ENCODE results near the gene RNF182.
"Not testable (repeated sequence)": the region's sequence is repeated elsewhere in the genome, so short reads cannot be mapped to it uniquely, and the experiment has no call there.

The RNF182 gene

GRCh38 chr6:13932785-13933184 lies 8.0 kb downstream of the RNF182 start:
- Histone ChIP-seq H3K36me3 (ENCODE audit: control insufficient read depth, insufficient read depth, low read length) (no peaks in the 10 kb centered on the region), H3K4me3 (ENCODE audit: low read length) (no peak overlapping the region), H3K4ac (ENCODE audit: low read depth, low read length) (no peak overlapping the region), H2AK5ac (ENCODE audit: low read length) (no peak overlapping the region), H3K27ac (ENCODE audit: low read depth, low read length) (no peak overlapping the region), H2BK15ac (replicated peaks; ENCODE audit: low read depth) (no peak overlapping the region), H4K5ac (ENCODE audit: low read length) (no peak overlapping the region), H3K79me1 (ENCODE audit: low read length) (no peaks in the 10 kb centered on the region), H2BK5ac (ENCODE audit: low read length) (no peak overlapping the region), H3K4me1 (ENCODE audit: control insufficient read depth, low read depth, low read length) (no peaks in the 10 kb centered on the region), H3K23ac (ENCODE audit: low read length) (no peak overlapping the region), H3K27me3 (ENCODE audit: insufficient read depth, low read length, poor library complexity) (no peaks in the 10 kb centered on the region), H3K56ac (ENCODE audit: low read length) (no peak overlapping the region), H3K4me2 (ENCODE audit: low read length) (no peak overlapping the region), H4K8ac (ENCODE audit: low read depth, low read length) (no peak overlapping the region), H3K18ac (ENCODE audit: low read length) (no peak overlapping the region), H2BK120ac (ENCODE audit: low read depth, low read length) (no peak overlapping the region), H3K79me2 (ENCODE audit: control insufficient read depth, insufficient read depth, low read length) (no peaks in the 10 kb centered on the region), H3K9ac (ENCODE audit: low read length) (no peak overlapping the region)
- WGBS (ENCODE audit: extremely low coverage, insufficient coverage, low lambda C conversion rate) = no CpG with 5 or more reads among the region's 1 CpG
- no peak for DNase-seq

GRCh38 chr6:13934721-13935120 lies 10.0 kb downstream of the RNF182 start:
- H3K4me3 ChIP-seq (ENCODE audit: low read length) = no peak overlapping the region
- H3K79me1 ChIP-seq (ENCODE audit: low read length) = no peaks in the 10 kb centered on the region
- no peak overlapping the region for H2BK5ac ChIP-seq (ENCODE audit: low read length)
- no peak overlapping the region for H3K23ac ChIP-seq (ENCODE audit: low read length)
- H3K27me3 ChIP-seq (ENCODE audit: insufficient read depth, low read length, poor library complexity) = no peaks in the 10 kb centered on the region
- no peak for DNase-seq
- no peak overlapping the region for H3K4ac ChIP-seq (ENCODE audit: low read depth, low read length)
- no peak overlapping the region for H4K5ac ChIP-seq (ENCODE audit: low read length)
- no peak overlapping the region for H4K8ac ChIP-seq (ENCODE audit: low read depth, low read length)
- WGBS (ENCODE audit: extremely low coverage, insufficient coverage, low lambda C conversion rate) = no CpG with 5 or more reads among the region's 2 CpGs
- no peak overlapping the region for H3K4me2 ChIP-seq (ENCODE audit: low read length)
- H3K18ac ChIP-seq (ENCODE audit: low read length) = no peak overlapping the region
- H3K36me3 ChIP-seq (ENCODE audit: control insufficient read depth, insufficient read depth, low read length) = no peaks in the 10 kb centered on the region
- no peaks in the 10 kb centered on the region for H3K4me1 ChIP-seq (ENCODE audit: control insufficient read depth, low read depth, low read length)
- no peak overlapping the region for H3K27ac ChIP-seq (ENCODE audit: low read depth, low read length)
- H3K56ac ChIP-seq (ENCODE audit: low read length) = no peak overlapping the region
- no peak overlapping the region for H2AK5ac ChIP-seq (ENCODE audit: low read length)
- H2BK120ac ChIP-seq (ENCODE audit: low read depth, low read length) = no peak overlapping the region
- H3K79me2 ChIP-seq (ENCODE audit: control insufficient read depth, insufficient read depth, low read length) = no peaks in the 10 kb centered on the region
- H3K9ac ChIP-seq (ENCODE audit: low read length) = no peak overlapping the region
- no peak overlapping the region for H2BK15ac ChIP-seq (replicated peaks; ENCODE audit: low read depth)

- DNase-seq = no peak
- Histone ChIP-seq H3K9ac (ENCODE audit: low read length) (no peak overlapping the region), H3K4me2 (ENCODE audit: low read length) (no peak overlapping the region), H3K56ac (ENCODE audit: low read length) (no peak overlapping the region), H3K4me3 (ENCODE audit: low read length) (no peak overlapping the region), H2BK5ac (ENCODE audit: low read length) (no peak overlapping the region), H3K79me2 (ENCODE audit: control insufficient read depth, insufficient read depth, low read length) (no peaks in the 10 kb centered on the region), H3K23ac (ENCODE audit: low read length) (no peak overlapping the region), H2BK120ac (ENCODE audit: low read depth, low read length) (no peak overlapping the region), H3K79me1 (ENCODE audit: low read length) (no peaks in the 10 kb centered on the region), H2AK5ac (ENCODE audit: low read length) (no peak overlapping the region), H3K18ac (ENCODE audit: low read length) (no peak overlapping the region), H4K5ac (ENCODE audit: low read length) (no peak overlapping the region), H3K36me3 (ENCODE audit: control insufficient read depth, insufficient read depth, low read length) (no peaks in the 10 kb centered on the region), H3K4me1 (ENCODE audit: control insufficient read depth, low read depth, low read length) (no peaks in the 10 kb centered on the region), H4K8ac (ENCODE audit: low read depth, low read length) (no peak overlapping the region), H3K27ac (ENCODE audit: low read depth, low read length) (no peak overlapping the region), H3K27me3 (ENCODE audit: insufficient read depth, low read length, poor library complexity) (no peaks in the 10 kb centered on the region), H3K4ac (ENCODE audit: low read depth, low read length) (no peak overlapping the region), H2BK15ac (replicated peaks; ENCODE audit: low read depth) (no peak overlapping the region)
- WGBS (ENCODE audit: extremely low coverage, insufficient coverage, low lambda C conversion rate) = no CpG with 5 or more reads among the region's 3 CpGs
Observed at GRCh38 chr6:13935190-13935880, 10.6 kb downstream of the RNF182 start.

- not testable (repeated sequence) for H2BK120ac ChIP-seq (ENCODE audit: low read depth, low read length); H3K23ac ChIP-seq (ENCODE audit: low read length); H3K27me3 ChIP-seq (ENCODE audit: insufficient read depth, low read length, poor library complexity); H3K79me1 ChIP-seq (ENCODE audit: low read length); H3K56ac ChIP-seq (ENCODE audit: low read length); H2BK15ac ChIP-seq (replicated peaks; ENCODE audit: low read depth); H3K4ac ChIP-seq (ENCODE audit: low read depth, low read length); H4K8ac ChIP-seq (ENCODE audit: low read depth, low read length); H3K79me2 ChIP-seq (ENCODE audit: control insufficient read depth, insufficient read depth, low read length); H3K4me2 ChIP-seq (ENCODE audit: low read length); H2BK5ac ChIP-seq (ENCODE audit: low read length); H3K27ac ChIP-seq (ENCODE audit: low read depth, low read length); H3K4me1 ChIP-seq (ENCODE audit: control insufficient read depth, low read depth, low read length); H3K18ac ChIP-seq (ENCODE audit: low read length); H3K4me3 ChIP-seq (ENCODE audit: low read length); DNase-seq; H2AK5ac ChIP-seq (ENCODE audit: low read length); H3K36me3 ChIP-seq (ENCODE audit: control insufficient read depth, insufficient read depth, low read length); H4K5ac ChIP-seq (ENCODE audit: low read length); H3K9ac ChIP-seq (ENCODE audit: low read length)
- no CpG with 5 or more reads among the region's 3 CpGs for WGBS (ENCODE audit: extremely low coverage, insufficient coverage, low lambda C conversion rate)
Observed at GRCh38 chr6:13935881-13936261, 11.1 kb downstream of the RNF182 start.

GRCh38 chr6:13941902-13942301 lies 17.1 kb downstream of the RNF182 start:
- H3K4me2 ChIP-seq (ENCODE audit: low read length) = no peak overlapping the region
- no peak overlapping the region for H3K18ac ChIP-seq (ENCODE audit: low read length)
- no peak overlapping the region for H2BK120ac ChIP-seq (ENCODE audit: low read depth, low read length)
- no peaks in the 10 kb centered on the region for H3K79me2 ChIP-seq (ENCODE audit: control insufficient read depth, insufficient read depth, low read length)
- H3K56ac ChIP-seq (ENCODE audit: low read length) = no peak overlapping the region
- DNase-seq = peak; percentile 17
- H4K8ac ChIP-seq (ENCODE audit: low read depth, low read length) = no peak overlapping the region
- H2BK5ac ChIP-seq (ENCODE audit: low read length) = no peak overlapping the region
- no peak overlapping the region for H3K23ac ChIP-seq (ENCODE audit: low read length)
- H3K79me1 ChIP-seq (ENCODE audit: low read length) = no peaks in the 10 kb centered on the region
- no peaks in the 10 kb centered on the region for H3K36me3 ChIP-seq (ENCODE audit: control insufficient read depth, insufficient read depth, low read length)
- H3K4ac ChIP-seq (ENCODE audit: low read depth, low read length) = no peak overlapping the region
- H4K5ac ChIP-seq (ENCODE audit: low read length) = no peak overlapping the region
- no peak overlapping the region for H2BK15ac ChIP-seq (replicated peaks; ENCODE audit: low read depth)
- H3K4me1 ChIP-seq (ENCODE audit: control insufficient read depth, low read depth, low read length) = no peaks in the 10 kb centered on the region
- no peaks in the 10 kb centered on the region for H3K27me3 ChIP-seq (ENCODE audit: insufficient read depth, low read length, poor library complexity)
- H3K27ac ChIP-seq (ENCODE audit: low read depth, low read length) = no peak overlapping the region
- no peak overlapping the region for H2AK5ac ChIP-seq (ENCODE audit: low read length)
- no peak overlapping the region for H3K9ac ChIP-seq (ENCODE audit: low read length)
- H3K4me3 ChIP-seq (ENCODE audit: low read length) = no peak overlapping the region

GRCh38 chr6:13943943-13944342 lies 19.2 kb downstream of the RNF182 start:
- Histone ChIP-seq H3K9ac (ENCODE audit: low read length) (no peak overlapping the region), H3K79me1 (ENCODE audit: low read length) (no peaks in the 10 kb centered on the region), H3K79me2 (ENCODE audit: control insufficient read depth, insufficient read depth, low read length) (no peaks in the 10 kb centered on the region), H3K23ac (ENCODE audit: low read length) (no peak overlapping the region), H3K4ac (ENCODE audit: low read depth, low read length) (no peak overlapping the region), H3K18ac (ENCODE audit: low read length) (no peak overlapping the region), H4K8ac (ENCODE audit: low read depth, low read length) (no peak overlapping the region), H3K36me3 (ENCODE audit: control insufficient read depth, insufficient read depth, low read length) (no peaks in the 10 kb centered on the region), H4K5ac (ENCODE audit: low read length) (no peak overlapping the region), H3K4me1 (ENCODE audit: control insufficient read depth, low read depth, low read length) (no peaks in the 10 kb centered on the region), H3K27ac (ENCODE audit: low read depth, low read length) (no peak overlapping the region), H2BK15ac (replicated peaks; ENCODE audit: low read depth) (no peak overlapping the region), H3K4me3 (ENCODE audit: low read length) (no peak overlapping the region), H2AK5ac (ENCODE audit: low read length) (no peak overlapping the region), H2BK120ac (ENCODE audit: low read depth, low read length) (no peak overlapping the region), H2BK5ac (ENCODE audit: low read length) (no peak overlapping the region), H3K4me2 (ENCODE audit: low read length) (no peak overlapping the region), H3K56ac (ENCODE audit: low read length) (no peak overlapping the region), H3K27me3 (ENCODE audit: insufficient read depth, low read length, poor library complexity) (no peaks in the 10 kb centered on the region)
- no peak for DNase-seq

All from mesendoderm (in vitro differentiated cells).